ENCODE results near the gene SPATS2. TPM values are rescaled to one million over a fixed set of nuclear protein-coding genes. Genes with fewer than 3 reads are reported as not detected.
A peak's percentile ranks its signal among the peaks of the same experiment; 100 is the strongest.

Gene SPATS2
- polyA plus RNA-seq, 1 of the 3 experiments (the other 2 are of a cell fraction): 72.9 TPM

DNA sequence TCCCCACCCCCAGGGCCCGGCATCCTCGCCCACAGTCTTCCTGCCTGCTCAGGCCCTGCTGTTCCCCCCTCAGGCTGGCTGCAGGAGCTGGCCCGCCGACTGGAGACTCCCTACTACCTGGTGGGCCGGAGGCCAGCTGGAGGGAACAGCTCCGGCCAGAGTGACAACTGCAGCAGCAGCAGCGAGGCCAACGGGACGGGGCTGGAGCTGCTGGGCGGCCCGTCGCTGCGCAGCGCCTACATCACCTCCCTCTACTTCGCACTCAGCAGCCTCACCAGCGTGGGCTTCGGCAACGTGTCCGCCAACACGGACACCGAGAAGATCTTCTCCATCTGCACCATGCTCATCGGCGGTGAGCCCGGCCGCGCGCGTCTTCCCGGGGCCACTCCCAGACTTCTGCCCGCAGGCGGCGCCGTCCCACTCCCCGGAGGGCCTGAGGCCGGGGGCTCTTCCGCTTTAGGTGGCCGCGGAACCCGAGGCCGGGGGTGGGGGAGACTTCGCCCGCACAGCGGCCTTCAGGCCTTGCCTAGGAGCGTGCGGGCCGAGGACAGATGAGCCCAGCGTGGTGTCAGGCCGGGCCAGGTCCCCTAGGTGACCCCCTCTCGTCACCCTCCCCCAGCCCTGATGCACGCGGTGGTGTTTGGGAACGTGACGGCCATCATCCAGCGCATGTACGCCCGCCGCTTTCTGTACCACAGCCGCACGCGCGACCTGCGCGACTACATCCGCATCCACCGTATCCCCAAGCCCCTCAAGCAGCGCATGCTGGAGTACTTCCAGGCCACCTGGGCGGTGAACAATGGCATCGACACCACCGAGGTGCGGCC is 181.8 kb downstream of the SPATS2 start:
- Histone ChIP-seq H3K9me3 (no peaks in the 10 kb centered on the region), H3K4me1 (ENCODE audit: control insufficient read depth in 1 of 2, insufficient read depth in 2 of 2, low read depth in 1 of 2, low read length in 1 of 2) (no peaks in the 10 kb centered on the region; a peak in 1 of 4 replicates), H3K36me3 (replicated peaks in 1 of 2; ENCODE audit: control insufficient read depth in 1 of 2, insufficient read depth in 2 of 2, low read length in 1 of 2) (no peaks in the 10 kb centered on the region), H3K4me2 (no peak overlapping the region), H3K4me3 (ENCODE audit: low read depth in 2 of 2, low read length in 1 of 2) (no peak overlapping the region), H3K9me2 (no peaks in the 10 kb centered on the region), H3K9ac (no peak overlapping the region), H3K79me2 (ENCODE audit: insufficient read depth) (no peaks in the 10 kb centered on the region), H3F3A (replicated peaks; ENCODE audit: insufficient read depth) (peaks cover 5% of the 10 kb centered on the region), H2AFZ (ENCODE audit: low read depth) (no peak overlapping the region), H3K27ac (ENCODE audit: low read depth in 2 of 2, low read length in 1 of 2) (no peak overlapping the region), H3K27me3 (ENCODE audit: insufficient read depth) (no peaks in the 10 kb centered on the region), H4K20me1 (ENCODE audit: insufficient read depth) (no peaks in the 10 kb centered on the region)
- POLR2A ChIA-PET: no interaction called here
- peak; percentile 38 for DNase-seq
- CTCF ChIA-PET: interaction anchor here (0.8 kb wide), 1 partner anchor 15 kb away, joined by 3 read pairs; no protein-coding TSS in a partner anchor
- TF ChIP-seq GATA2 (CRISPR knock-in tag; IDR thresholded peaks at IDR 0.05): no peak
- TF ChIP-seq YY1 (IDR thresholded peaks at IDR 0.05; ENCODE audit: low read depth): no peak
- TF ChIP-seq IRF3 (IDR thresholded peaks at IDR 0.05; ENCODE audit: low read depth, low read length): no peak
- 95% methylated on average over 48 of the region's 70 CpGs for WGBS (ENCODE audit: low lambda C conversion rate)

DNA sequence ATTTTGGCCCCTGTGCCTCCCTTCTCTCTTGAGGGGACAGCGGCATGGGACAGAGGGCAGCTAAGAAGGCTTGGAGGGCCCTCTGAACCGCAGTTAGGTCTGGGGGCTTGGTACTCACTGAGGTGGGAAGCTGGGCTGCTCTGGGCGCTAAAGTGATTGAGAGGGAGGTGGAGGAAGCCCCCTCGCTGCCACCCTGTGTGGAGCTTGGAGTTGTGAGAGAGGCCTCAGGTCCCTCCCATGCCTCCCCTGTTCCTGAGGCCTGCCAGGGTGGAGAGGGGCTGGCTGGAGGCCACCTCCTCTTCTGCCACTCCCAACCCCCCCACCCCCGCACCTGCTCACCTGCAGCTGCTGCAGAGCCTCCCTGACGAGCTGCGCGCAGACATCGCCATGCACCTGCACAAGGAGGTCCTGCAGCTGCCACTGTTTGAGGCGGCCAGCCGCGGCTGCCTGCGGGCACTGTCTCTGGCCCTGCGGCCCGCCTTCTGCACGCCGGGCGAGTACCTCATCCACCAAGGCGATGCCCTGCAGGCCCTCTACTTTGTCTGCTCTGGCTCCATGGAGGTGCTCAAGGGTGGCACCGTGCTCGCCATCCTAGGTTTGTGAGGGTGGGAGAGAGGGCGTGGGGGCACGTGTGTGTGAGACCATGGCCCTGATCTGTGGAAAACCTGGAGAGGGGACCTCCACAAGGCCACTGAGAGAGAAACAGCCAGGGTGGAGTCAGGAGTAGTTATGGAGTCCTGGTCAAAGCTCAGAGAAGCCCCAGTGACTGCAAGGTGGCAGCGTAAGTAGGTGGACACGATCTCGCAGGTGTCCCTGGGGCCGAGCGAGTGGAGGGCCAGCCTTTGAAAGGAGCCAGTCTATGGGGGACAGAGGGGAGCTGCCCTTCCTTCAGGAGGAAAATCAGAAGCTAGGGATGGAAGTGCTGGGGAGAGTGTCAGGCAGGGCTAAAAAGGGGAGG is 182.8 kb downstream of the SPATS2 start:
- H3K27ac ChIP-seq (ENCODE audit: low read depth in 2 of 2, low read length in 1 of 2): no peak overlapping the region
- no peak overlapping the region for H2AFZ ChIP-seq (ENCODE audit: low read depth)
- peaks cover 5% of the 10 kb centered on the region for H3F3A ChIP-seq (replicated peaks; ENCODE audit: insufficient read depth)
- no peaks in the 10 kb centered on the region for H3K36me3 ChIP-seq (replicated peaks in 1 of 2; ENCODE audit: control insufficient read depth in 1 of 2, insufficient read depth in 2 of 2, low read length in 1 of 2)
- H3K4me1 ChIP-seq (ENCODE audit: control insufficient read depth in 1 of 2, insufficient read depth in 2 of 2, low read depth in 1 of 2, low read length in 1 of 2): no peaks in the 10 kb centered on the region; a peak in 1 of 4 replicates
- H3K27me3 ChIP-seq (ENCODE audit: insufficient read depth): no peaks in the 10 kb centered on the region
- CTCF ChIA-PET: interaction anchor here (0.8 to 9.9 kb wide), 5 partner anchors 14 to 208 kb away, joined by 3 to 76 read pairs (median 4); no protein-coding TSS in a partner anchor
- TF ChIP-seq TAF1 (IDR thresholded peaks at IDR 0.05; ENCODE audit: borderline replicate concordance, low read depth, low read length): no peak
- no peak for TF ChIP-seq USF1 (IDR thresholded peaks at IDR 0.05; ENCODE audit: borderline replicate concordance, low read depth)
- TF ChIP-seq NRF1 (IDR thresholded peaks at IDR 0.05; ENCODE audit: low read depth, low read length): no peak
- TF ChIP-seq POLR2AphosphoS5 (IDR thresholded peaks at IDR 0.05; ENCODE audit: low read depth, low read length): no peak
- no peak for TF ChIP-seq SMC3 (IDR thresholded peaks at IDR 0.05; ENCODE audit: low read depth, low read length)
- TF ChIP-seq, protein P1, sequence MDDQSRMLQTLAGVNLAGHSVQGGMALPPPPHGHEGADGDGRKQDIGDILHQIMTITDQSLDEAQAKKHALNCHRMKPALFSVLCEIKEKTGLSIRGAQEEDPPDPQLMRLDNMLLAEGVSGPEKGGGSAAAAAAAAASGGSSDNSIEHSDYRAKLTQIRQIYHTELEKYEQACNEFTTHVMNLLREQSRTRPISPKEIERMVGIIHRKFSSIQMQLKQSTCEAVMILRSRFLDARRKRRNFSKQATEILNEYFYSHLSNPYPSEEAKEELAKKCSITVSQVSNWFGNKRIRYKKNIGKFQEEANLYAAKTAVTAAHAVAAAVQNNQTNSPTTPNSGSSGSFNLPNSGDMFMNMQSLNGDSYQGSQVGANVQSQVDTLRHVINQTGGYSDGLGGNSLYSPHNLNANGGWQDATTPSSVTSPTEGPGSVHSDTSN (IDR thresholded peaks at IDR 0.05): no peak
- no peak for TF ChIP-seq MEF2A (IDR thresholded peaks at IDR 0.05; ENCODE audit: borderline replicate concordance, low read depth)
- no peak for TF ChIP-seq MXI1 (IDR thresholded peaks at IDR 0.05; ENCODE audit: low read depth, low read length)
- TF ChIP-seq, protein P2, sequence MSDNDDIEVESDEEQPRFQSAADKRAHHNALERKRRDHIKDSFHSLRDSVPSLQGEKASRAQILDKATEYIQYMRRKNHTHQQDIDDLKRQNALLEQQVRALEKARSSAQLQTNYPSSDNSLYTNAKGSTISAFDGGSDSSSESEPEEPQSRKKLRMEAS (IDR thresholded peaks at IDR 0.05; ENCODE audit: low read depth): no peak
- TF ChIP-seq CHD2 (IDR thresholded peaks at IDR 0.05; ENCODE audit: low read length, partially characterized antibody): no peak
- no peak for TF ChIP-seq RCOR1 (IDR thresholded peaks at IDR 0.05; ENCODE audit: low read length)
- TF ChIP-seq ELF1 (IDR thresholded peaks at IDR 0.05): no peak
- no peak overlapping the region for H3K9ac ChIP-seq
- no peak overlapping the region for H3K4me2 ChIP-seq
- no peaks in the 10 kb centered on the region for H3K9me2 ChIP-seq
- no peaks in the 10 kb centered on the region for H3K79me2 ChIP-seq (ENCODE audit: insufficient read depth)
- POLR2A ChIA-PET: no interaction called here
- DNase-seq: peak; percentile 20
- no peaks in the 10 kb centered on the region for H3K9me3 ChIP-seq
- no peaks in the 10 kb centered on the region for H4K20me1 ChIP-seq (ENCODE audit: insufficient read depth)
- WGBS (ENCODE audit: low lambda C conversion rate): 89% methylated on average over 16 of the region's 28 CpGs
- no peak overlapping the region for H3K4me3 ChIP-seq (ENCODE audit: low read depth in 2 of 2, low read length in 1 of 2)
